Muscle of arm (tissue), 14 donors: ENCODE measurements around the gene HK1. TPM values are rescaled to one million over a fixed set of nuclear protein-coding genes. Genes with fewer than 3 reads are reported as not detected.

Experiments used
- DNase-seq: peaks from one replicate; pipeline ENCODE4 v3.0.0-alpha.2; 2013
- long read RNA-seq, 11 donors: transcript quantifications; one replicate each; lab custom pipeline, GENCODE V29; 2026
- polyA plus RNA-seq, 12 donors: library from polyadenylated mRNA; unstranded; fragments of 120-200 nt; gene quantifications; one replicate each; pipeline ENCODE4 v1.2.1, GENCODE V29; 2013; ENCODE audit not compliant: insufficient read length in 12 of 12

Gene HK1
- polyA plus RNA-seq, result 10 to 100 TPM in 11 of 12 donors, not detected in 1; 20.9 to 50.4 (median 31.1) TPM
- long read RNA-seq, donor 1, partial matches to known transcripts, result 70 of 70 reads
- long read RNA-seq, donor 1, other reads (novel, unspliced or antisense), result 0 of 70 reads
- long read RNA-seq, donor 2, transcript HK1-202 (18 exons, 3,605 nt), result major isoform, 5 of 5 reads
- long read RNA-seq, donor 2, partial matches to known transcripts, result 0 of 5 reads
- long read RNA-seq, donor 2, other reads (novel, unspliced or antisense), result 0 of 5 reads
- long read RNA-seq, donor 3, partial matches to known transcripts, result 0 of 1 reads
- long read RNA-seq, donor 3, other reads (novel, unspliced or antisense), result 0 of 1 reads
- long read RNA-seq, donor 4, partial matches to known transcripts, result 5 of 6 reads
- long read RNA-seq, donor 4, other reads (novel, unspliced or antisense), result 0 of 6 reads
- long read RNA-seq, donor 5, result 0 reads
- long read RNA-seq, donor 6, partial matches to known transcripts, result 0 of 3 reads
- long read RNA-seq, donor 6, other reads (novel, unspliced or antisense), result 0 of 3 reads
- long read RNA-seq, donor 7, transcript HK1-202 (18 exons, 3,605 nt), result major isoform, 5 of 5 reads
- long read RNA-seq, donor 7, partial matches to known transcripts, result 0 of 5 reads
- long read RNA-seq, donor 7, other reads (novel, unspliced or antisense), result 0 of 5 reads
- long read RNA-seq, donor 8, partial matches to known transcripts, result 5 of 11 reads
- long read RNA-seq, donor 8, other reads (novel, unspliced or antisense), result 0 of 11 reads
- long read RNA-seq, donor 9, partial matches to known transcripts, result 0 of 2 reads
- long read RNA-seq, donor 9, other reads (novel, unspliced or antisense), result 0 of 2 reads
- long read RNA-seq, donor 10, partial matches to known transcripts, result 5 of 9 reads
- long read RNA-seq, donor 10, other reads (novel, unspliced or antisense), result 0 of 9 reads
- long read RNA-seq, donor 11, partial matches to known transcripts, result 0 of 3 reads
- long read RNA-seq, donor 11, other reads (novel, unspliced or antisense), result 0 of 3 reads

GRCh38 chr10:69278446-69278963, at the start of gene HK1:
Gene HK1, plus strand, starts transcription at chr10:69278496.
- DNase-seq, result no peak

DNA sequence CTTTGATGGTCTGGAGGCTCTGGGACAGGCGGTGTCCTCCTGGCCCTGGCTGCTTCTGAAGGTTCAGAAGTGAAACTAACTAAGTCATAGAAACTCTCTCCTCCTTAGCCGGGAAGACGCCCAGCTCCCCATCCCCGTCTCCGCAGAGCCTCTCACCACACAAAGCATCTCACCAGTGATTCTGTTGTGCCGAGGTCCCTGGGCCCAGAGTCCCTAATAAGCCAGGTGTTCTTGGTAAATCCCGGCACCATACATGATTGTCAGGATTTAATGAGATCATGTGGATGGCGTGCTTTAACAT, 48.7 kb upstream of the HK1 start:
- DNase-seq, result no peak

GRCh38 chr10:69230128-69230527, 48.2 kb upstream of the HK1 start:
- no peak for DNase-seq

DNA sequence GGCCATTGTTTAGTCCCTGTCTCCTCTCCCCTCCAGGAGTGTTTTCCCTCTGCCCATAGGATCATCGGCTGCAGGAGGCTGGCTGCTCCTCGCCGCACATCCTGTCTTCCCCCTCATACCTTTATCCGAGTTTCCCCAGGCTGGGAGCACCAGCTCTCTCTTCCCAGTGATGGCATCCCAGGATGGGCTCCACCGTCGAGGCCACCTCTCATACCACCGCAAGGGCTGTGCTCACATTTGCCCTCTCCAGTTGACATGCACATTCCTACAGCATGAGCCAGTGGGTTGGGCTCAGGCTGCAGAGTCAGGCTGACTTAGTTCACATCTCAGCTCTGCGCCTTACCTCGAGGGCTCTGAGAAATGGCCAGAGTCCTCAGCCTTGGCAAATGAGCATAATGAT, 46.0 kb upstream of the HK1 start:
- DNase-seq, result no peak

GRCh38 chr10:69232736-69233480, 45.4 kb upstream of the HK1 start:
- DNase-seq, result no peak

GRCh38 chr10:69234447-69234846, 43.8 kb upstream of the HK1 start:
- DNase-seq, result no peak

- DNase-seq, result peak; percentile 93
Measured at GRCh38 chr10:69237528-69238159, 40.7 kb upstream of the HK1 start.

DNA sequence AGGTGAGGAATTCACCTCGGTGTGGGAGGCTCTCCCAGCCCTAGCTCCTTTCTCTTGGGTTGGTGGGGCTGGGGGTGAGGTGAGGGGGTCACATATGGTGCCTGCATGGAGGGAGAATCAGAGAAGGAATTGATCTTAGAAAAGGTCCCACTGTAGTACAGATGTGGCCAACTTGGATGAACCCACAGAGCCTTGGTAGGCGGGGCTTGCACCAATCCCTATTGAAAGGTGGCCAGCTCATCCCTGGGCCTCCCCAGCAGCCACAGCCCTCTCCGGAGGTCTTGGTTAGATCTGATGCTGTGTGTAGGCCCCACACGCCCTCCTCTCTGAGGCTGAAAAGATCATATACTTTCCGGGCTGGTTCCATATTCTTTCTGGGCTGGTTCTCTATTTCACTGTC, 39.2 kb upstream of the HK1 start:
- no peak for DNase-seq

- no peak for DNase-seq
Measured at GRCh38 chr10:69239816-69240434, 38.4 kb upstream of the HK1 start.

GRCh38 chr10:69240455-69240854, 37.8 kb upstream of the HK1 start:
- no peak for DNase-seq

GRCh38 chr10:69241575-69241974, 36.7 kb upstream of the HK1 start:
- DNase-seq, result no peak

DNA sequence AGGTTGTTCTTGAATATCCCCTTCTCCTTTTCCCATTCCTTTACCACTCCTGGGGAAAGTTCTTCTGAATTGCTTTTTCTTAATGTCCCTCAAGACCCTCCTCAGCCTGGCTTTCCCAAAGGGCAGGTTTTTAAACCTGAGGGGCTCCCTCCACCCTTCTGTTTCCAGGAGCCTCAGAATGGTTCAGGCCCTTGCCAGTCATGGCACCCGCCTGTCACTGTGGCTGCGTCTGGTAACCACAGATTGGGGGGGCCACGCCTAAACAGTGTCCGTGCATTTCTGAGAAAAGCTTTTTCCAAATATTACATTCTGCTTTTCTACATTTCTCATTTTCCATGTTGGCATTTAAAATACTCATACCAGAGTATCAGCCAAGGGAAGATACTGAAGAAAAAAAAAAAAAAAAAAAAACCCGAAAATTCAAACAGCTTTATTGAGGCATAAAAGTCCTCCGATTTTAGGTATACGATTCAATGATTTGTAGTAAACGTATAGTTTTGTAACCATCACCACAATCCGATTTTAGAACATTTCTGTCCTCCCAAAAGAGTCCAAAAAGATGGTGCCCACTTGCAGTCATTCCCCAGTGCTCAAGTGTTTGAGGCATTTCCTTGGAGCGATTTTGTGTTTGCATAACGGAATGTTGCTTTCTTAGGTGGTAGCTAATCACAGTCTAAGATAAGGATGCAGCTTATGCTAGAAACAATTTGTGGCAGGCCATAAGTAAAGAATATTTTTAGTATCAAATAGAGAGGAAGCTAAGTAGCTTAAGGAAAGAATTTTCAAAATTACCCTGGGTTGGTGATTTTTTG, 36.0 kb upstream of the HK1 start:
- no peak for DNase-seq

- no peak for DNase-seq
Measured at GRCh38 chr10:69242852-69243212, 35.5 kb upstream of the HK1 start.

DNA sequence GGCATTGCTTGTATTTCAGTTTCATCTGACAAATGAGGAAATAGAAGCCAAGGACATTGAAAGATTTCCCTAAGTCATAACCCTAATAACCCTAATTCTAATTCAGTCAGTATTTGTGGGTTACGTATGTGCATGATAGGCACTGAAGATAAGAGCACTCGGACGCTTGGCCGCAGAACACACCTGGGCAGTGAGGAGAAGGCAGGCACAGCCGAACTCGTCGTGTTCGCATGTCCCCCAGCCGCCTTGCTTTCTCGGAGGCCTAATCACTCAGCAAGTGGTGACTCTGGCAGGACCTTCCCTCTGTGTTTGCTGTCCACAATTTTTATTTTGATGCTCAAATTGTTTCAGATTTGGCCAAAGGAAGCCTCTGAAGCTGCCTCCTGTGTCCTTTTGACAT, 34.5 kb upstream of the HK1 start:
- DNase-seq, result no peak

DNA sequence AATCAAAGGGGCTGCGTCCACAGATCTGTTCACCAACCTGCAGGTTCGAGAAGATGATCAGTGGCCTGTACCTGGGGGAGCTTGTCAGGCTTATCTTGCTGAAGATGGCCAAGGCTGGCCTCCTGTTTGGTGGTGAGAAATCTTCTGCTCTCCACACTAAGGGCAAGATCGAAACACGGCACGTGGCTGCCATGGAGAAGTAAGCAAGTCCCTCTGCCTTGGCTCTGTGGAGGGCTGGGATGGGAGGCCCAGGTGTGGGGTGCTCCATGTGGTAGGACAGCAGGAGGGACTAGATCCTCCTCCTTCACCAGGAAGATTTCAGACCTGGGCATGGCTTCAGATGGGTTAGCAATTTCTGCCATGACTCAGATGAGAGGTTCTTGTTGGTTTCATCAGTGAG, 32.3 kb upstream of the HK1 start:
- DNase-seq, result no peak

- DNase-seq, result no peak
Measured at GRCh38 chr10:69246581-69247312, 31.5 kb upstream of the HK1 start.

- DNase-seq, result no peak
Measured at GRCh38 chr10:69247313-69247710, 31.0 kb upstream of the HK1 start.

- no peak for DNase-seq
Measured at GRCh38 chr10:69248117-69248730, 30.1 kb upstream of the HK1 start.

GRCh38 chr10:69250041-69250440, 28.3 kb upstream of the HK1 start:
- no peak for DNase-seq
